Measurements from ENCODE around the gene ZCCHC4. TPM values are rescaled to one million over a fixed set of nuclear protein-coding genes. Genes with fewer than 3 reads are reported as not detected.

ZCCHC4 gene
- total RNA-seq, 4 donors from 2014 or later, result 20.1 to 26.0 (median 21.6) TPM

DNA sequence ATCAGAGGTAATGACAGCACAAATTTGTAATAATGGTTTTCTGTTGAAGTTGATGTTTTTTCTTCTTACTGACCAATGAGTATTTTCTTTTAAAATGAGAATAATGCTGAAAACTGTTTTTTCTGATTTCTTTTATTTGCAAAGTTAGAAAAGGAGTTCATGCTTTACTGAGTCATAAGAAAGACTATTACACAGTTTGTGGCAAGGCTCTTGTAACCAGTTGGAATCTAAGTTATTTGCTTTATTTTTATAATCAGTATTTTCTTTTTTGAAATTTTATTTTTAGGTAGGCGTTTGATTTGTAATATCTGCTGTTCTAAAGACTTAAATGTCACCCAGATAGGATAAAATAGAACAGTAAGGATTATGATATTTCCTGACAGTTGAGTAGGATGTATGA, 89.9 kb downstream of the ZCCHC4 start:
- no peak overlapping the region for H3K4me3 ChIP-seq
- no peak for DNase-seq (ENCODE audit: low spot score in 2 of 2)
- peaks cover 0 to under 1% (median 0%) of the 10 kb centered on the region in 4 donors for H3K9me3 ChIP-seq
- no peak for TF ChIP-seq POLR2A (IDR thresholded peaks at IDR 0.05)
- TF ChIP-seq EP300 (IDR thresholded peaks at IDR 0.05), result no peak
- TF ChIP-seq CTCF (IDR thresholded peaks at IDR 0.05), result no peak
- peaks cover 0 to 94% (median 13%) of the 10 kb centered on the region in 3 donors for H3K36me3 ChIP-seq
- 57 to 69% methylated on average over 1 of the region's 1 CpG for WGBS, 2 donors
- no peaks in the 10 kb centered on the region for H3K4me1 ChIP-seq
- no peak overlapping the region for H3K27ac ChIP-seq
- no peaks in the 10 kb centered on the region for H3K27me3 ChIP-seq

DNA sequence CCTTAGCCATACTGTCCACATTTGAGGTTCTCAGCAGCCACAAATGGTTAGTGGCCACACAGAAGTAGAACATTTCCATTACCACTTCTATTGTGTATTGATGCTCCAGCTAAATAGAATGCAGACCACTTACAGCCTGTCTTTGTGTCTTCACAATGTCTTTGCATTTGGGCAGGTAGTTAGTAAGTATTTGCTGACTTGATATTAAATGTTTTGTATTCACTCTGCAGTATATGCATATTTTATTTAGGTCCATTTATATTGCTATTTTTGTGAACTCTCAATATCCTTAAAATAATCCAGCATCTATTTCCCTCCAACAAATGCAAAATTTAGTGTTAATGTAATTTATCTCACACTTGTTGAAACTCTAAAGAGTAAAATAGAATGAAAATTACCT, 91.1 kb downstream of the ZCCHC4 start:
- H3K27me3 ChIP-seq, result no peaks in the 10 kb centered on the region
- H3K36me3 ChIP-seq, result peaks cover 0 to 94% (median 16%) of the 10 kb centered on the region in 3 donors
- no peak overlapping the region for H3K4me3 ChIP-seq
- DNase-seq (ENCODE audit: low spot score in 2 of 2), result no peak
- H3K4me1 ChIP-seq, result no peaks in the 10 kb centered on the region
- TF ChIP-seq POLR2A (IDR thresholded peaks at IDR 0.05) (no peak), EP300 (IDR thresholded peaks at IDR 0.05) (no peak), CTCF (IDR thresholded peaks at IDR 0.05) (no peak)
- H3K9me3 ChIP-seq, result no peaks in the 10 kb centered on the region
- H3K27ac ChIP-seq, result no peak overlapping the region

GRCh38 chr4:25405453-25405852, 92.9 kb downstream of the ZCCHC4 start:
- no peak for TF ChIP-seq EP300 (IDR thresholded peaks at IDR 0.05)
- no peak for TF ChIP-seq POLR2A (IDR thresholded peaks at IDR 0.05)
- TF ChIP-seq CTCF (IDR thresholded peaks at IDR 0.05), result no peak
- H3K27me3 ChIP-seq, result no peaks in the 10 kb centered on the region
- no peak overlapping the region for H3K27ac ChIP-seq
- peaks cover 3 to 94% (median 21%) of the 10 kb centered on the region in 3 donors for H3K36me3 ChIP-seq
- DNase-seq (ENCODE audit: low spot score in 2 of 2), result no peak
- no peaks in the 10 kb centered on the region for H3K4me1 ChIP-seq
- H3K9me3 ChIP-seq, result no peaks in the 10 kb centered on the region
- WGBS, 2 donors, result 67 to 77% methylated on average over 2 of the region's 2 CpGs
- no peak overlapping the region for H3K4me3 ChIP-seq

GRCh38 chr4:25406081-25406692, 93.6 kb downstream of the ZCCHC4 start:
- Histone ChIP-seq H3K4me3 (no peak overlapping the region), H3K27ac (no peak overlapping the region), H3K9me3 (no peaks in the 10 kb centered on the region), H3K36me3 (peaks cover 3 to 94% (median 16%) of the 10 kb centered on the region in 3 donors), H3K4me1 (no peaks in the 10 kb centered on the region), H3K27me3 (no peaks in the 10 kb centered on the region)
- WGBS, 2 donors, result 86 to 91% methylated on average over 5 of the region's 5 CpGs
- TF ChIP-seq CTCF (IDR thresholded peaks at IDR 0.05), result no peak
- no peak for TF ChIP-seq EP300 (IDR thresholded peaks at IDR 0.05)
- no peak for TF ChIP-seq POLR2A (IDR thresholded peaks at IDR 0.05)
- no peak for DNase-seq (ENCODE audit: low spot score in 2 of 2)

- no peaks in the 10 kb centered on the region for H3K4me1 ChIP-seq
- no peaks in the 10 kb centered on the region for H3K9me3 ChIP-seq
- TF ChIP-seq EP300 (IDR thresholded peaks at IDR 0.05) (no peak), POLR2A (IDR thresholded peaks at IDR 0.05) (no peak), CTCF (IDR thresholded peaks at IDR 0.05) (no peak)
- peaks cover 3 to 97% (median 14%) of the 10 kb centered on the region in 3 donors for H3K36me3 ChIP-seq
- H3K27ac ChIP-seq, result no peak overlapping the region
- WGBS, 2 donors, result 89 to 92% methylated on average over 4 of the region's 4 CpGs
- no peak for DNase-seq (ENCODE audit: low spot score in 2 of 2)
- no peaks in the 10 kb centered on the region for H3K27me3 ChIP-seq
- no peak overlapping the region for H3K4me3 ChIP-seq
These were observed 98.4 kb downstream of the ZCCHC4 start for GRCh38 chr4:25410820-25411529.
